HG03432 (cell line): ENCODE measurements around the gene GAPDHS.

Source experiments
- ATAC-seq: cut with Tn5 transposase; IDR thresholded peaks from one replicate; pipeline ENCODE4 v1.9.1; 2021; ENCODE audit warnings: mild to moderate bottlenecking, moderate library complexity; ENCODE audit not compliant: unreplicated experiment

The GAPDHS gene

DNA sequence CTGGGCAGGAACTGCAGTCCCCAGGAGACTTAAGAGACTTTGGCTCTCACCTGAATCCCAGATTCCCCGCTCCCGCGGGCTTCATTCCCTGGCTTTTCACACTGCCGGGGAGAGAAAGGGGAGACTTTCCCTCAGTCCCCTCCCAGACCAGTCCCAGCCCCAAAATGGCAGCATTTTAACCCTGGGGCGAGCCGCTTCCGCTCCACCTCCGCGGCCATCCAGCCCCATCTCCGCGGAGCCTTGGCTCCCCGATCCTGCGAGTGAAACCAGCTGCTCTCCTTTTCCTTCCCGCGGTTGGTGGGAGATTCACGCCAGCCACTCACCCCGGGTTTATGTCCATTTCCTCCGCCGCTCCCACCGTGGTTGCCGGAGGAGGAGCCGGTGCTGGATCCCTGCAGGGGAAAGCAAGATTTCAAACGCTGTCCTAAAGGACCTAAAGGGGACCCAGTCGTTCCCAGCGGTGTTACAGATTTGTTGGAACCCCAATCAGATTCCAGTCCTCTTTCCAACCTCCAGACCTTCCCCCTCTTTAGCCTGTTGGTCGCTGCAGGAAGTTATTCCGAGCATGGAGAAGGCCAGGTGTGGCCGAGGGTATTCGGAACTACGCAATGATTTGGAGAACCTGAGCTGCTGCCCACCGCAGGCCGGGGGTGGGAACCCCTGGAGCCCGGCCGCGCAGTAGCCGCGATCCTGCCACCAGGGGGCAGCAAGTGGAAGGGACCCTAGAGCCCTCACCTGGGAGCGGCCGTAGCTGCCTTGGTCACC lies 23.2 kb upstream of the GAPDHS start:
- ATAC-seq = peak; percentile 64

DNA sequence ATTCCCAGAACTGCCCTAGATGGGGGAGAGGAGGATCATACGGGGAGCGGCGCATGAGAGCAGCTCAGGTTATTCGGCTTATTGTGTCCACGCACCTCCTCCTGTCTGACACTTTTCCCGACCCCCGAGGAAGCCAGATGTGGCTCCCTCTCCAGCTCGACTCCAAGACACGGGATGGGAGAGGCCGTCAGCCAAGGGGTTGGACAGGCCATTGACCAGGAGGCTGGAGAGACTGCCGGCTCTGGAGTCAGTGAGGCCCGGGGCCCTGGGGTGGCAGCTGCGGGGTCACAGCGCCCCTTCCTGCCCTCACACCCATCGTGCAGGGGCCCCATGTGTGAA lies 22.7 kb upstream of the GAPDHS start:
- ATAC-seq = no peak

DNA sequence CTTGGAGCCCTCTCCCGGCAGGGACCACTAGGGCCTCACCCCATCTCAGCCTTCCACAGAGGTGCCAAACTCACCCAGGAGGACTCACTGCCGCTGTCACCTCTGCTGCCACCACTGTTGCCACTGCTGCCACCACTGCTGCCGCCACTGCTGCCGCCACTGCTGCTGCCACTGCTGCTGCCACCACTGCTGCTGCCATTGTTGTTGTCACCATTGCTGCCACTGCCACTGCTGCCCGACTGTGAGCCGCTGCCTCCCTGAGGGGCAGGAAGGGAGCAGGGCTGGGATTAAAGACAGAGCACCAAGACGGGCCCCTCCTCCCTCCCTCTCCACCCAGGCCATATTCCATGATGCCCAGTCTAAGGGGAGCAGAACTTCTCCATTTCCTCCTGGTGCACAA lies 21.9 kb upstream of the GAPDHS start:
- ATAC-seq = no peak

DNA sequence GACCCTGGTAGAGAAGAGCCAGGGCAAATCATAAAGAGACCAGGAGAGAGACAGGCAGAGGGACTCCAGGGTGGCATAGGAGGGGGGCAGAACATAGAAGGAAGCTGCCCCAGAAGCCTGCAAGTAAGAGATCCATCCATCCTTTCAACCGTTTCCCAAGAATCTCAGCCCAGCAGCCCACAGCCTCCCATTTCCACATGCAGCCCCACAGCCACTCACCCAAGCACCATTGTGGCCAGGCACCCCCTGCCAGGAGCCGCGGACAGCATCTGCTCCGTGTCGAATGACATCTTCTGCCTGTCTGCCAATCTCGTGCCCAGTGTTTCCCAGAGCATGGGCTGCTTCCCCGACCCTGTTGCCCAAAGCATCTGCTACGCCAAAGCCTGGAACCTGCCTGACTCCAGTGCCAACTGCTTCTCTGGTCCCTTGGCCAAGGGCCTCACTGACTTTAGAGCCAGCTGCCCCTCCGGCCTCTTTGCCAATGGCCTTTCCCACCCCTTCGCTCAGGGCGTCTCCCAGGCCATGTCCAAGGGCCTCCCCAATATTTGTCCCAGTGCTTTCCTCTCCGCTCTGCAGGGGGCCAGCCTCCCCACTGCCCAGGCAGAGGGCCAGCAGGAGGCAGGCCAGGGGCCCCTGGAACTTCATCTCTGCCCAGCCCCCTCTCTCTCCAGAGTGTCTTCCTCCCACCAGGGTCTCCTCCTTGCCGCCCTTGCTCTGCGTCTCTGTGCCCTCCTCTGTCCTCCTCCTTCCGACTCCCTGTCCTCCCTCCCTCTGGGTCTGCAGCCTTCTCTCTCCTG lies 20.2 kb upstream of the GAPDHS start:
- ATAC-seq = no peak

DNA sequence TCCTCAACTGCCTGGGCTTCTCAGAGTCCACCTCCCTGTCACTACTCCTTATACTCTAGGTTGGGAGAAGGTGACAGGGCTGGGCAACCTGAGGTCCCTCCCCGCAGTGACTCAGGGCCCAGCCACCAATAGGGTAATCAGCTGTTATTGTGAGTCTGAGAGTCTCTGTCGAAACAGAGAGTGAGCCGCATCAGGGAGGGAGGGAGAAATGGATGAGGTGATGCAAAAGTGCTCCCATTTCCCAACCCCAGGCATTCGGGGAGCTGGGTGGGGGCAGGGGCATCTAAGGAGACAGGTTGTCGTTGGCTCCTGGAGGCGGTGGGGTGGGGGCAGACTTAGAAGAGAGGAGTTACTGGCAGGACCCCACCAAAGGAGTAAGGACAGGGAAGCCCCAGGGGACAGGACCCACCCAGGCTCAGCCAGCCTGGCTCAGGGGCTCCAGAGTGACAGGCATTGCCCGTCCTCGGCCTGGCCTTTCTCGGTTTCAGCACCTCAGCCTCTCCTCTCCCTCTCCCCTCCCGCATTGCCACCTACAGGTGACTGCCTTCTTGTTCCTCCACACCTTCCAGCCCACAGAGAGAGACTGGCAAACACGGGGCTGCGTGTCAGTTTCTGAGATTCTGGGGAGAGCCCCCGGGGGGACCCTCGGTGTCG lies 19.5 kb upstream of the GAPDHS start, which contains the start of gene DMKN:
Gene DMKN, minus strand, starts transcription at position 22 of the 654 bp plus-strand sequence. CDS start 174 bp downstream, outside the sequence.
- ATAC-seq = no peak

DNA sequence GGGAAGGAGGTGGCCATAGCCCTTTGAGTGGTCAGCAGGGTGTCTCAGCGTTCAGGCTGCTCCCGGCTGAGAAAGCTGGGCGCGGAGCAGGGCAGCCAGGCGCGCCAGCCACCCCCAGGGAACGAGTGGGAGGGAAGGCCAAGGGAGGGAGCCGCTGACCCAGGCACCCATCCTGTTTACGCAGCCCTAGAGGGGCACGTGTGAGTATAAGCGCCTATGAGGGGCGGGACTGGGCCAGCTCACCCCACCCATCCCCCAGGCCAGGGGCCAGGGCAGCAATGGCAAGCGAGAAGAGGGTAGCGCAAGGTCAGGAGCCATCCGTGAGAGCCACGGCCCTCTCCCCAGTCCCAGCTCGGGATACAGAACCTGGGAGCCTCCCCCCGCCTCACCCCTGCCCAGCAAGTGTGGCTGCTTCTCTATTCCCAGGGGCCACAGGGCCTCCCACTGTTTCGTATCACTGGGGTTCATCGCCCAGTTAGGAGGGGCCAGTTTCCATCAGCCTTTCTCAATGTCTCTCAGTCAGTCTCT lies 18.9 kb upstream of the GAPDHS start:
- ATAC-seq = no peak

DNA sequence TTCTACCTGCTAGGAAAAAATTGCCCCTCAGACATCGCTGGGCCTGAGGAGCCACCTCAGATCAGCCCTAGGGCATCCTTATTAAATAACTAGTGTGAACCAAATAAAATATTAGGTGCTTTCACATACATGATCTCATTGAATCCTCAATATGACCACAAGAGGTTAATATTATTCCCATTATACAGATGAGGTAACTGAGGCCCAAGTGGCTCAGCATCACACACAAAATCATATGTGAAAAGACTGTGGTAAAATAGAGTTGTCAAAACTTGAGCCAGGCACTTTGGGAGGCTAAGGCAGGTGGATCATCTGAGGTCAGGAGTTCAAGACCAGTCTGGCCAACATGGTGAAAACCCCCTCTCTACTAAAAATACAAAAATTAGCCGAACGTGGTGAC lies 16.9 kb upstream of the GAPDHS start:
- ATAC-seq = no peak

DNA sequence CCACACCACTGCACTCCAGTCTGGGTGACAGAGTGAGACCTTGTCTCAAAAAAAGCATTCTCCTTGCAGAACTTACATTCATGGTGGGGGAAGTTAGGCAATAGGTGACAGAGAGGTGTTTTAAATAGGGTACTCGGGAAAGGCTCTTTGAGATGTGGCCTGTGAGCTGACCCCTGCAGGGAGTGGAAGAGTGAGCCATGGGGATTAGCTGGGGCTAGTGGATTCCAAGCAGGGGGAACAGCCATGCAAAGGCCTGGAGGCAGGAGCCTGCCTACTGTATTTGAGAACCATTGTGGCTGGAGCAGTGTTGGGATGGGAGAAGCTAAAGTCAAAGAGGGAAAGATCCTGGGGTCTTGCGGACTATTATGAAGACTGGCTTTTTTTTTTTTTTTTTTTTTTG lies 15.9 kb upstream of the GAPDHS start:
- no peak for ATAC-seq

DNA sequence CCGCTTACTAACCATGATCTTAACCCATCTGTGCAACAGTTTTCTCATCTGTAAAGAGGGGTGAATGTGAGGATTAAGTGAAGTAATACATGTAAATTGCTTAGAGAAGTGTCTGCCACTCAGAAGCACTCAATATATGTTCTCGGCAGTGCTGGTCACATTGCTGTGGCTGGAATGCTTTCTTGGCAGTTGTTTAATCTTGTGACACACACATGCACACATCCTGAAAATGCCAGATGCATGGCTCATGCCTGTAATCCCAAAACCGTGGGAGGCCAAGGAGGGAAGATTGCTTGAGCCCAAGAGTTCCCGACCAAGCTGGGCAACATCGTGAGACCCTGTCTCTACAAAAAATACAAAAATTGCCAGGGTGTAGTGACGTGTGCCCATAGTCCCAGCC lies 14.9 kb upstream of the GAPDHS start:
- no peak for ATAC-seq

DNA sequence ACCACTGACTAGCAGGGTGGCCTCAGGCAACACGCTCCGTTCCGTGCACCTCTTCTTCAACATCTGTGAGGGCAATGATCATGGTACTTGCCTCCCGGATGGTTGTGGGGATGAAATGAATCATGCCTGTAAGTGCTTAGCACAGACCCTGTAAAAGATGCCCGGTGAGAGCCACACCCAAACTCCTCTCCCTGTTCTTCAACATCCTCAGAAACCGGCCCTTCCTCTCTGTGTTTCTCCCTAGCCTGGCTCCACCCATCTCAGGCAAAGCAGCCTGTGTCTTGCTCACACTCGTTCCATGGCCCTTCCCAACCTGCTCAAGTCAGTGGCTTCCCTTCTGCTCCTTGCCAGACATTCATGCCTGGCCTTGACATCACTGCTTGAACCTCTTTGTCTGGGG lies 14.0 kb upstream of the GAPDHS start:
- ATAC-seq = no peak

DNA sequence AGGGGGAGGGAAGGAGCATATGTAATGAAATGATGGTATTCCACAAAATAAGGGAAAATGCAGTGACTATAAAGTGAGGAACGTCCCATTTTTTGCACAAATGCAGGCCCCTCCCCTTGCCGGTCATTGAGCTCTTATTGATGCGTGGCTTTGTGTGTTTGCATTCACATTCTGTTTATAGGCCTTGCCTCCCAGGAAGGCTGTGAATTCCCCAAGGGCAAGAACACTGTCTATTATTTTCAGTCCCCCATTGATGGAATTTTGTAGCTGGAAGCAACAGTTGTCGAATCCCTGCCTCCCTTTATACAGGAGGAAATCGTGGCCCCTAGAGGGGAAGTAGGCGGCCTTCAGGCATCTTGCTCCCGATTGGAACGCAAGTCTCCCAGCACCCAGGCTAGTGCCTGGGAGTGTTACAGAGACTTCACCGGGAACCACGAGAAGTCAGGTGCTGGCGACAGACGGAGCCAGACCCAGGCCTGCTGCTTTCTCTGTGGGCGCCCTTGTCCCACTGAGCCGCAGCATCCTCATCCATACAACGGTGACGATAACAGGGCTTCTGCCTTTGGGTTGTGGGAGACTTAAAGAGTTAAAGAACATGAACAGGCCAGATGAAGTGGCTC lies 12.0 kb upstream of the GAPDHS start:
- no peak for ATAC-seq

DNA sequence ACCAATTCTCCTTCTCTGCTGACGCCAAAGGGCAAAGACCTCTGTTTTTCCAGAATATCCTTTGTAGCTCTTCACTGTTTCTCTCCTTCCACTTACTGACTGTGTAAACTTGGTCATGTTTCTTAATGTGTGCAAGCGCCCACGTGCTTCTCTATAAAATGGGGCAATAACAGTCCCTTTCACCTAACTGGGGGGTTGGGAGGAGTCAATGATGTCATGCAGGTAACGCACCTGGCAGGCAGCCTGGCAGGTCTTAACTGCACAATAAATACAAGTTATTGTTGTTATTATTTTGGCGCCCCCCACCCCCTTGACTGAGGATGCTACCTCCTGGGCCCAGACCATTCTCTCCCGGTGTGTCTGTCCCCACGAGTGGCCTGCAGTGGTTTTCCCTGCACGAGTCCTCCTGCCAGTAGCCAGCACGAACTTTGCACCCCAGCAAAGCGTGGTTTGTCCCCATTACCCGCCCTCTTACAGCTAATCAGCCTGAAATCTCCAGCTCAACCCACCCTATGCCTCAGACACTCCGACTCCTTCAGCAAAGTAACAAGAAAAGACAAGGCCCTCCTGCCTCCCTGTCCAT lies 10.4 kb upstream of the GAPDHS start:
- no peak for ATAC-seq

DNA sequence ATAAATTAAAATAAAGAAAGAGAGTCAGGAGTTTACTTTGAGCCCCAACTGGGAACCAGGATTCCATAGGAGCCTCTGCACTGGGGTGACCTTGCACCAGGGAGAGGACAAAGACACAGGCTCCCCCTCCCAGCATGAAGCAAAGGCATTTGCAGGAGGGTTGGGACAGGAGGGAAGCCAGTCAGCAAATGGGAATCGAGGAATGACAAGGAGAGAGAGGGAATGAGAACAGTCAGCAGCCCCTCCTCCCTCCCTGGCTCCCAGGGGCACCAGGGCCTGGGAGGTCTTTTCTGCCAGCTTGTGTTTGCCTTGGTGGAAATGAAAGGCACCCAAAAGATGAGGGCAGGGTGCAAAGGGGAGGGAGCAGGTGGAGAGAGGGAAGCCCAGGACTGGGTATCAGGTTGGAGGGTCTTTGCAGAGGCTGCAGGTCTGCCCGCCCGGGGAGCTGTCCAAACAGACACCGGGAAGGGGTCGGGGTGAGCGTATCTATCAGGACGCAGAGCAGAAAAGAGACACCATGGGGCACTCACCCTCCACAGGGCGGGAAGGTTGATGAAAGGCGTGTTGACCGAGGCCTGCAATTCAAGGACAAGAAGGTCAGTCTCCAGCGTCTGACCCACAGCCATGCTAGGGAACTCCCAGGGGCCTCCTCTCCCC lies 8.9 kb upstream of the GAPDHS start:
- ATAC-seq = no peak

DNA sequence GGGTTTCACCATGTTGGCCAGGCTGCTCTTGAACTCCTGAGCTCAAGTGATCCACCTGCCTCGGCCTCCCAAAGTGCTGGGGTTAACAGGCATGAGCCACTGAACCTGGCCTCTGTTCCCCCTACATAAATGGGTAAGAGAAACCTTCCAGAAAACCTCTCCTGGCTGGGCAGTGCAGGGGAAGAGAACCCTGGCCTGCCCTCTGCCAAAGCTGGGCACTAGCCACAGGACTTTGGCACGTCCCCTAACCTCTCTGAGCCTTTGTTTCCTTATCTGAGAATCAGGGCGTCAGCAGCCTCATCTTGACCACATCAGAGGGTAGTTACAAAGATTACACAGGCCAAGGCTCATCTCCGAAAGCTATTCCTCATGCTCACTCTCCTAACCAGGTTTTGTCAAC lies 7.4 kb upstream of the GAPDHS start:
- ATAC-seq = no peak

DNA sequence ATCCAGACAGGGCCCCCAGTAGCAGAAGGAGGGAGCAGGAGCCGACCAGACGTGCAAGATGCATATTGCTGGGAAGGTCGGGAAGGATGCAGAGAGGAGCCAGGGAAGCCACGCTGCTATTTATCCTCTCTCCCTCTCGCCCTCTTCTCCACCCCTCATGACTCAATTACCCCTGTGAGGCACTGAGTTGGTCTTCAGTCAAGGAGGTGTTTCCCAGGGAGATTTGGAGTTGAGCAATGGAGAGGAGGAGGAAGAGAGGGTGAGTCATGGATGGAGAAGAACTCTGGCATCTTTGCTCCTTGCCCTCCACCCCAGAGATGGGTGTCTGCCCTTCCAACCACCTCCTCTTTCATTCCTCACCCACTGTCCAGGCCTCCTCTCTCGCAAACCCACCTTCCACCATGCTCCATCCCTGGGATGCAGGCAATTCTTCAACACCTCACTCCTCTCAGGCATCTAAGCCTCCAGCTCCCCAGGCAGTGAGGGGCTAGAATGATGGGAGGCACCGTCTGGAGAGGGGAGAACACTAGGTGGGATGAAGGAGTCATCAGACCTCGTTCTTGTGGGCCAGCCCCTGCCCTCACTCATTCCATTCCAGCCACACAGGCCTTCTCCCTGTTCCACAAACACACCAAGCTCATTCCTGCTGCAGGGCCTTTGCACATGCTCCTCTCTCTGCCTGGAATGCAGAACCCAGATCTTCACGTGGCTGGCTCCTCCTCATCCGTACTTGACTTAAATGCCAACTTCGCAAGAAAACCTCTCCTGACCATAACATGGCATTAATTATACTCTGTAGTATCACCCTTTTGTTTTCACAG lies 4.8 kb upstream of the GAPDHS start, which contains the start of gene SBSN:
Gene SBSN, minus strand, starts transcription at position 94 of the 821 bp plus-strand sequence. Its CDS starts 30 bp downstream, at position 64.
- no peak for ATAC-seq

DNA sequence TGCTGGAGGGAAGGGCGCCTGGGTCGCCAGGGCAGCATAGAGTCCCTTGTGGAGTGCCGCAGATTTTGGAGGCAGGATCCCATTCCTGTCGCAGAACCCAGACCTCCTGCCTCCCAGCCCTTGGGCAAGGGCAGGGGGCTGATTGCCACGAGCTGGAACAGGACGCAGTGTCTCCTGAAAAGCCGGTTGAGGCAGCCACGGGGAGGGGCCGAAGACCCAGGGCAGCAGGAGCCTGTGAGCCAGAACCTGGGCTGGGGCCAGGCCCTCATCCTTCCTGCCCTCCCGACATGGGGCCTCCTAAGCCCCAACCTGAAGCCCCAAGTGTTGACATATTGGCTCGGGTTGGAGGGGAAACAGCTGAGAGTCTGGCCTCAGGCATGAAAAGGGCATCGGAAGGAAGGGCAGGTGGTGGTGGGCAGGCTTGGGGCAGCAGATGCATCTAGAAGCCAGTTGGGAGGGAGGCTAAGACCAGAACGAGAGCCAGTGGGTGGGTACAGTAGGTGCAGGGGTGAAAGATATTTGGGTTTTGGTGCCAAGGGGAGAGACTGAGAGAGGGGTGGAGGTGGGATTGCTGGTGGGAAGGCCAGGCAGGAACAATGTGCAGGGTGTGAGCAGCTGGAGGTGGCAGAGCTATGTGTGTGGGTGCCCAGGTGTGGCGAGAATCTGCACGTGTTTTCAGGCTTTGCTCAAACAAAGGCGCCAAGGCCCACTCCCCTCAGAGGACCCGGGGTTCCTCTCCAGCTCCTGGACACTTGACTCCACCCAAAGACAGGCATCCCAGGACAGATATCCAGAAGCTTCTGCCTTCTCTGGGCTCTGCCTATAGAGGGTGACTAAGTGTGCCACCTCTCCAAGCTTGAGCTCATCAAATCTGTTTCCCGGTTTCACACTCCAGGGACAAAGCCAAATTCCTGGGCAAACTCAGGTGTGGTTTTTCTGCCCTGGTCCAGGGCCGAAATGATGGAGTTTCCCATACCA lies 3.7 kb upstream of the GAPDHS start:
- ATAC-seq = no peak

DNA sequence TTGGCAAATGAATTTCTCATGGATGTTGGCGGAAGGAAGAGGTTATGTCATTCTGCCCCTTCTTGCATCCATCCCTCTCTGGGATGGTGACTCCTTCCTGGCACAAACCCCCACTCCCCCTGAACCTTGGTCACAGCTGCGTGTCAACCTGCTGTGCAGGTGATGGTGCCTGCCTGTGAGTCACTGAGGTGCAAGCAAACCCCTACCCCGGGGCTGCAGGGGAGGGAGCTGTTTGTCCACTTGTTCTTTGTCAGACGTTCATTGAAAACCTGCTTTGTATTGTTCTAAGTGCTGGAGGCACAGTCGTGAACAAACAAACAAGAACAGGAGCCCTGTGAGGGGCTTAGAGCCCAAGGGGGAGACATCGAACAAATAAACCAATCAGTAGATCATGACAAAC lies 2.0 kb upstream of the GAPDHS start:
- ATAC-seq = no peak

DNA sequence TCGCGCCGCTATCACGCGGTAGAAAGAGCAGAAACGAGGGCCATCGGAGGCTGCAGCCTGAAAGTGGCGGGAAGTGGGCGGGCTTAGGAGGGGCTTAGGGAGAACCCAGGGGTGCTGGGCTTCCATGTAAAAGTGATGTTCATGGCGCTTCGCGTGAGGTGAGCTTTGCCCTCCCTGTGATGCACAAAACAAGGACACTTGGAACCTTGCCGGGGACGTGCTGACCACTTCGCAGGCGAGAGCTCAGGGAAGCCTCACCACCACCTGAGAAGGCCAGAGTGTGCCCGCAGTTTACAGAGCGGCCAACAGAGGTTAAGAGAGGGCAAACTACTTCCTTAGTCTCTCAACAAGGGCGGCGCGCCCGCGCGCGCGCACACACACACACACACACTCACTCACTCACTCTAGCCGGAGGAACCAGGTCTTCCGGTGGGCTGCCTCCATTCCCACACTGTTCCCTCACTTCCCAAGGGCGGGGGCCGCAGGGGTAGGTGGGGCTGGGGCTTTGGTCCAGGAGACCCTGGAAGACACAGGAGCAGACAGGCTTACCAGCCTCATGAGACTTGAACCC lies 651 bp downstream of the GAPDHS start:
- no peak for ATAC-seq
